GM21723 (cell line): ENCODE data around the gene CPNE2.

Experiments
- ATAC-seq: cut with Tn5 transposase; IDR thresholded peaks from one replicate; pipeline ENCODE4 v1.9.1; 2021; ENCODE audit warnings: mild to moderate bottlenecking, moderate library complexity; ENCODE audit not compliant: unreplicated experiment

The CPNE2 gene

DNA sequence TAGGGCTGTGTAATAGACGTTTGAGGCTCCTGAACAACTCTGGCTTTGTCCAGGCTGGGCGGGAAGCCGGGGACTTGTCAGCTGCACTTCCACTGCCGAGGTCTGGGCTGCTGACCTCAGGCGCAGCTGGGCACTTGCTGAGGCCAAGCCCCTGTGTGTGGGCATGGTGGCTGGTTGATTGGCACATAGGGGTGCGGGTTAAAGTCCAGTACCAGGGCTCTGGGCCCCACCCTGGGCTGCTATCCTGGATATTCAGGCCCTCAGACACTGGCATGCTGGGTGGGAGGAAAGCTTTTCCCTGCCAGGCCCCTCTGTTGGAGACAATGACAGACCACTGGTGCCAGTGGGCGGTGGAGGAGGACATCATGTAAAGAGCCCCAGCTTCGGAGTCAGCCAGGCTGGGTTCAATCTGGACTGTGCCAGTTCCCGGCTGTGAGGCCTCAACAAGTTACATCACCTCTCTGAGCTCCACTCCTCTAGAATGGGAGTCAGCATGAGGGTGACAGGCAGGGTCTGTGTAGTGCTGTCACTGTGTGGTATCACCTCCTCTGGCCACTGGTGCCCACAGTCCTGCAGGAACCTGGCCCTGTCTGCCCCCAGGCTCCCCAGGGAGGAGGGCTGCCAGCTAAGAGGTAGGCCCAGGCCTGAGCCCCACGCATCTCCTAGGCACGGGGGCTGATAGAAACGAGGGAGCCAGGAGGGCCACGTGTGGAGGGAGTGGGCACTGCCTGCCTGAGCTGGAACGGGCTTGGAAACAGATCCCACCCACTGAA lies 51.0 kb downstream of the CPNE2 start:
- no peak for ATAC-seq

DNA sequence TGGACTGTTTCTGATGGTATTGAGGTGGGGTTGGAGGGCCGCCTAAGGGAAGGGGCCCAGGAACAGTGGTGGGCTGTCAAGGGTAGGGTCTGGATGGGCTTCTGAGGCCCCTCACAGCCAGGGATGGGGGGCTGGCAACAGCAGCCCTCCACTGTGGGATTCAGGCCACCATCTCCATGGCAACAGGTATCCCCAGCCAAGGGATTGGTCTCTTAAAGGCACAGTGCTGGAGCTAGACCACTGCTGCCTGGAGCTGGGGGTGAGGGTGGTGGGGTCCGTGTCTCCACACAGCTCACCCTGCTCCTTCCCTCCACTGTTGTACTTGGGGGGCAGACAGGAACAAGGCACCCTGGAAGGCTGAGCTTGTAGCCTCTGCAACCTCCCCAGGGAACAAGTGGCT lies 51.6 kb downstream of the CPNE2 start:
- ATAC-seq, result no peak

DNA sequence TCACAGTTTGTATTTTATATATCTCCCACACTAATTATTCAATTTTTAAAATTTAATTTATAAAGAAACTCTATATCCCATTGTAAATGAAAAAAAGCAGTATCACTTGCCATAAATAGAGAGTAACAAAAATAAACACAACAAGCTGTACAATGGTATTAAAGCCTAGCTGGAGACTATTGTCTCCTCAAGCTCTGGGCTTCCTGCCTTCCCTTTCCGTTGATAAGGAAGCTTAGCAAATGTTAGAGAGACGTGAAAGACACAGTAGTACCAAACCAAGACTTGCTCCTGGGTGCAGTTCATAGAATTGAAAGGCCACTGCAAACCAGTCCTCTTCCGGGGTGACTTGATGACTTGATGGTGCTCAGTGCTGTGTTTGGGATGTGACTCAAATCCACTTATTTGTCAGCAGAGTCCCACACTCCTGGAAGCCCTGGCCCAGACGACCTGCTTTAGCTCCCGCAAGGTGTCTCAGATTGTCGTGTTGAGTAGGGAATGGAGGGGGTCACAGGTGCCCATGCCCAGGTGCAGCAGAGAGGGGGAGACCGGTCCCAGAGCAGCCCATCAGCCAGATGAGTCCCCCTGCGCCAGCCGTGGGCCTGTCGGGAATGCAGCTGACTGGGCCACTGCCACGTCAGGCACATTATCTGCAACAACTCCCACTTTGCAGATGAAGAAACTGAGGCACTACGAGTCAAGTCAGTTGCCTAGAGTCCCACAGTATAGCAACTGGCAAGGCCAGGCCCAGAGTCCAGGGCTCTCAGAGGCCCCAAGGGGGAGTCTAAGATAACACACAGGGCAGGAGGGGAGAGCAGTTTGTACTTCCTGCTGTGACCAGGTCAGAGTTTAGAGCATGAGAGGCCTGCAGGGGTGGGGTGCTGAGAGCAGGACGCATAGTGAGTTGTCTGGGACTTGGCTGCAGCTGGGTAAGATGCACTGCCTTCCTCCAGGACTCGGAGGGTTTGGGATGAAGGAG lies 53.0 kb downstream of the CPNE2 start:
- no peak for ATAC-seq

DNA sequence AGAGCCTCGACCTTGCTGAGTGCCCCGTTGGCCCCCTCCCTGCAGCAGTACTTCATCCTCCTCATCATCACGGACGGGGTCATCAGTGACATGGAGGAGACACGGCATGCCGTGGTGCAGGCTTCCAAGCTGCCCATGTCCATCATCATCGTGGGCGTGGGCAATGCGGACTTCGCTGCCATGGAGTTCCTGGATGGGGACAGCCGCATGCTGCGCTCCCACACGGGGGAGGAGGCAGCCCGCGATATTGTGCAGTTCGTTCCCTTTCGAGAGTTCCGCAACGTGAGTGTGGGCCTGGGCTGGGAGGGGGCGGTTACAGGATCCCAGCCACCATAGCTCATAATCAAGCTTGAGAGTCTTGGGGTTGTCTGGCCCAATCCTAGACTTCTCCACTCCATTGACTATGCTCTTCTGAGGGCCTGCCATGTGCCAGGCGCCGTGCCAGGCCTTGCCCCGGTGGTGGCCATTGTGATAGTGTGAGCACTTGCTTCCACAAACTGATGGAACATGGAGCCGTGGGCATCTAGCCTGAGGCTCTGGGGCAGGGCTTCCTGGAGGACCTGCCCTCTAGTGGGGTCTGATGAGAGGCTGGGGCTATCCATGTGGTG lies 53.8 kb downstream of the CPNE2 start:
- ATAC-seq, result no peak

DNA sequence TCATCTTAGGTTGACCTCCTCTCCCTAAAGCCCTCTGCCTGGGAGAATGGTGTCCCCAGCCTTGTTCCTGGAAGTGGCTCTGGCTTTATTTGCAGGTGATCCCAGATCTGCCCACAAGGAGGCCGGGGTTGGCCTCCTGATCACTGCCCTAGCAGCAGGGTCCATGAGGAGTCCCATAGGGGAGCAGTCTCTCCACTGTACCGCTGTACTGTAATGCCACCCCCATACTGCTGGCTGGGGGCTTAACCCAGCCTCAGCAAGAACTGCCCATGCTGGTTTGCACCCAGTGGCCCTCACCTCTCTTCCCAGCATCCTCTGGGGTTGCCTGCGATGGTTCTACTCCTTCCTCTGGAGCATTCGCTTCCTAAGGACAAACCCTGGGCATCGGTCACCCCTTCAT lies 54.4 kb downstream of the CPNE2 start:
- no peak for ATAC-seq

DNA sequence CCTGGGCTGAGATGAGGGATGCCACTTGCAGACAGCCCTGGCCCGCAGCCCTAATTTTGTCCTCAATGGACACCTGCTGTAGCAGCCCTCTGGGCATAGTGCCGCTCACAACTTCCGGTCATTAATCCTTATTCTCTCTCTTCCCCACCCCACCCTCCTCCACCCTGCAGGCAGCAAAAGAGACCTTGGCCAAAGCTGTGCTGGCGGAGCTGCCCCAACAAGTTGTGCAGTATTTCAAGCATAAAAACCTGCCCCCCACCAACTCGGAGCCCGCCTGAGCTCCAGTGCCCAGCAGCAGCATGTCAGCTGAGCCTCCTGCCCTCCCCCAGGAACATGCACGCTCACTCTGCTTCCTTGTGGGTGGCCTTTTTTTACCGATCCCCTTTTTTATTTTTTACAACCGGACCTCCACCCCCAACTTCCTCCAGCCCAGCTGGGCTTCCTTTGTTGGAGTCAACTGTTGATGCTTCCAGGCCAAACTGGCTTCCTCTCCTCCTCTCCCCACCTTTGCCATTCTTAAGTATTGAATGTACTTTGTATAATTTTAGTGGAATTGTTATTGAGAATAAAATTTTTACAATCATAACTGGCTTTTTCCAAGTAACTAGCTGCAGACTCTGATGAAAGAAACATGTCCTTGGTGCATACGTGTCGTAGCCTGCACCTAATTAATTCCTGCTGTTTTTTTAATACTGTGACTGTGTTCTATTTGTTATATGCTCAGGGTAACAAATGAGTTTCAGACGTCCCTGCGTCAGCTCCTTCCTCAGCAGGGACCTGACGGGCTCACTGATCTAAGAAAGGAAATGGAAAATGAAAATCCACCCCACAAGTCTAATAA lies 55.2 kb downstream of the CPNE2 start:
- ATAC-seq, result no peak

DNA sequence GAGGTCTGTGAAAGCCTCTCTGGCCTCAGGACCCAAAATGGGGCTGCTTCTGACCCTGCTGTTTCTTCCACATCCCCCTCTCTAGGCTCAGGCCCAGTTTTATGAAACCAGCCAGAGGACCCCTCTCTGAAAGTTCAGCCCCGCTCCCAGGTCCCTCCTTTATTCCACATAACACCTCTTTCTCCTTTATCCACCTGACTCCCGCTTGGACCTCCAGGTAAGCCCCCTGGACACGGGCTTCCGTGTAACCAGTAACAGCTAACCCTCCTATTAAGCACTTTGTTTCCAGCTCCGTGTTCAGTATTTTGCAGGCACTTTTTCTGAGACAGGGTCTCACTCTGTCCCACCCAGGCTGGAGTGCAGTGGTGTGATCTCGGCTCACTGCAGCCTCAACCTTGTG lies 56.1 kb downstream of the CPNE2 start:
- no peak for ATAC-seq

DNA sequence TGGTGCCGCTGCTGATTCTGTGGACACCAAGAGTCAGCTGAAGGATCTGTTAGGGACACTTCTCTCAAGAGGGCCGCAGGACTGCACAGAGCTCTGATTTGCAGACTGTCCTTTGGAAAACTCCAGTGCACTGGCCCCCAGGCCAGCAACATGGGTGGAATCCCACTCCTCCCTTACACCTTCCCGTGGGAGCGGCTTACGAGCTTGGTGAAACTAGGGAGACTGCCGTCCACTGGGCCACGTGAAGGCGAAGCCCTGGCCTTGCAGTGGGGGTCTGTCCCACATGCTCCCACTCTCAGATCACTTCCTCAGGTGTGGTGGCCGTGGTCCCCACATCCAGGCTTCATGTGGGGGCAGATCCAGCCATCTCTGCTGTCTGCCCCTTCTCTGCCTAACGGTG lies 57.0 kb downstream of the CPNE2 start:
- no peak for ATAC-seq

DNA sequence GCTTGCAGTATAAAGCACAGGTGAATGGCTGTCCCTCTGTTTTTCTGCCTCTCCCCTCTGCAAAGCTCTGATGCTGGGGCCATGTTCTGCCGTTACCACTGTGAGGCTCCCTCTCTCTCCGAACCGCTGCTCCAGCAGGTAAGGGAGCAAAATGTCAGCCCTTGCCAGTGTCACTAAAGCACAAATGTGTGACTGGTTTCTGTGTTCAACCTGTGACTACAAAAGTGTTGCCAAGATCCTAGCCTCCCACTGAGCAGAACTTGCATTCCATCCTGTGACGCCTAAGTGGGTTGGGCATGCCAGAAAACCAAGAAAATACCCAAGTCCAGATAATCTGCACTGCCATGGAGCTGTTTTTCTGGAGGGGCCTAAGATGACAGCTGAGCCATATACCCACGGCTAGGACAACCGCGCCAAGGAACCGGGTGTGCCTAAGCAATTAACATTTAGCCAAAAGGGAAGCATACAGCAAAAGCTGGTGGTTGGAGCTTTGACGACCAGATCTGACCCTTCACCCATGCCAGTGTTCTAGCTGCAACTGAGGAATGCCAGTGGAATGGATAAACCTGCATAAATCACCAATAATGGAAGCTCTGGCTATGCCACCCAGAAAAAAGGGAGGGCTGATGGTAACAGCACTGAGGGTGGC lies 58.4 kb downstream of the CPNE2 start:
- ATAC-seq, result no peak

DNA sequence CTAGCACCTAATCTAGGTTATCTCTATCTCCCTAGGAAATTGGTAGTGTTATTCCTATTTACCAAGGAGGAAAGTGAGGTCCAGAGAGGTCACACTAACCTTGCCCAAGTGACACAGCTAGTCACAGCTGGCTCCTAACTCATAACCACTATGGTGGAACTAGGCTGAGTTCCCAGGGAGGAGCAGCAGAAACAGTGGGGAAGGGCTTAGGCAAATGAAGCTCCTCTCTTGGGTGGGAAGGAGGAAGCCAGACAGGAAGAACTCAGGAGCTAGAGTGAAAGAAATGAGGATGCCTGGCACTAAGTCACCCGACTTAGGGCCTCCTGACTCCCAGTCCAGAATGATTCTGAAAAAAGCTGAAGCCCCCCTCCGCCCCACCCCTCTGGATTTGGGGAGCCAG lies 59.0 kb downstream of the CPNE2 start:
- ATAC-seq, result no peak

DNA sequence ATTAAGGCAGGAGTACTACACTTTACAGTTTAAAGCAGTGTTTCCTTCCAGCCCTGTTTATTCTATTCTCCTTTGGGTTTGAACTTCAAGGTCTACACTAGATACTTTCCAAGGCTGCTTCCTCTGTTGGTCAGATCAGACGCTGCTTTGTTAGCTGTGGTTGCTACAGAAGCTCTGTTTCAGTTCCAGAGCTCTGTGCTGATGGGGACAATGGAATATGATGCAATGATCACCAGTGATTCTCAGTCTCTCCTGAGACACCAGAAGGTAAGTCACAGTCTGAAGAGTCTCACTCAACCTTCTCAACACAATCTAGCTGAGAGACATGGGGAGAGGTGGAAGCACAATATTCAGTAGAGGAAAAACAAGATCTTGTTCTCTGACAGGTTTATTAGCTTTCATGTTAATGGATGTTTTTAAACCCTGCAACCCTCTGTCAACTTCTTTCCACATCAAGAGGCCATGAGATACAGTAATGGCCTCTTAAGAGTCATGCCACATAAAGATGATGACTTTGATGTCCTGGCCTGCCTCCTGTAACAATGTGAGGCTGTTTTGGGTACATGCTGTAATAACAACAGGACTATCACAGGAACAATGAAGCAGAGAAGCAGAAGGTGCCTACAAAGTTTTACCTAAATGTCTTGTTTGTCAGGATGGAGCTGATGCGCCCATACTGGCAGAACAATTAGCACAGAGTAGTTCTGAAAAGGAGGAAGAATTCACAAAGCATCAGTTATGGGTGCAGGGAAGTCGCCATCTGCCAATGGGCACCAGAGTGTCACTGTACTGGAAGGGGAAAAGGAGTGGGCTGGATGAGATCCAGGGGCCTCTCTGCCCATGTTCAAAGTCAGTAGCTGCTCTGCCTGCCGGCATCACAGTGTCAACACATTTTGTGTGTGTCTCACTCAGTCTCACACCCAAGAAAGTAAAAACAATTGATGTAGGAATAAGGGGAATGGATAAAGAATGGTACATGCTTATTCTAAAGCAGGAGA lies 60.0 kb downstream of the CPNE2 start:
- no peak for ATAC-seq

DNA sequence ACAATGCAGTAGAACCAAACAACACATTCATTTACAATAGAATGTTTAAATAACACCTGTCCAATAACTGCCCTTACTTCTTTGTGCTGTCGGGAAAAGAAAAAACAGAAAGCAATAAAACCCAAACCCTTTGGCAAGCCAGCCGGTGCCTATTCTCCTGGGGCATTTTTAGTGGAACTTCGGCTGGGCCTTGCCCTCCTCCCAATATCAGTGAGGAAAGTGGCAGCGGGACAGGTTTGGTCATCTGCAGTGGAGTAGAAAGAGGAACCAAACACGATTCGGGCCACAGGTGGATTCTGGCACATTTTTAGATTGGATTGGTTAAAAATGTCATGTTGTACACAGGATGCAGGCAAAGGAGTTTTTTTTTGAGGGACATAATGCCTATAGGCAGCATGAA lies 61.5 kb downstream of the CPNE2 start:
- no peak for ATAC-seq

DNA sequence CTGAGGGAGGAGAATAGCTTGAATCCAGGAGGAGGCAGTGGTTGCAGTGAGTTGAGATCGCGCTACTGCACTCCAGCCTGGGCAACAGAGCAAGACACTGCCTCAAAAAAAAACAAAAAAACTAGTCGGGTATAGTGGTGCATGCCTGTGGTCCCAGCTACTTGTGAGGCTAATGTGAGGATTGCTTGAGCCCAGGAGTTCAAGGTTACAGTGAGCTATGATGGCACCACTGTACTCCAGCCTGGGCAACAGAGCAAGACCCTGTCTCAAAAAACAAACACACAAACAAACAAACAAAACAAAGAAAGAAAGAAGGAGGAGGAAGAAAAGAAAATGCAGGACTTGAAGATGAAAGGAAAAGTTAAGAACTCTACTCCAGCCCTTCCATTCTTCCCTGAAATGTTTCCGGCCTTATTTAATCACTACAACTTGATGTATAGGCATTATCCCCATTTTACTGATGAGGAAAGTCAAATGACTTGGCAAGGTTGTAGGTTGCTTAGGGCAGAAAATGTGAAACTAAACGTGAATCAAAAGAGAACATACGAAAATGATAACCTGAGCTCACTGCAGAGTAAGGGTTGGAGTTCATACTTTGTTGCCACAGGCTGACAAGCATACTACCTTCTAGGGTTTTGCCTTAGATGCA lies 63.4 kb downstream of the CPNE2 start:
- ATAC-seq, result no peak

DNA sequence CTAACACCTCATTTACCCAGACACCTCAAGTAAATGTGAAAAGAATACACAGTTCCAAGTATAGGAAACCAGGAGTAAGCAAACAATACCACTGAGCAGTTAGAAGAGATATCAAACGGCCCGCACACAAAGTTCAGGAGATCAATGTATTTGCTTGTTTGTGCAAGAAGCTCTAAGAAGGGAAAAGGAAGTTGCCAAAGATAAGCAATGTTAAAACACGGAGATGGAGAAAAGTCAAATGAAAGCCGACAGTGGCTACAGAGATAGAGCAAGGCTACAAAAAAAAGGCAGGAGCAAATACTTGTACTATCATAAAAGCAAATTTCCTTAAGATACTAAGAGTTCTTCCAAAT lies 63.9 kb downstream of the CPNE2 start:
- no peak for ATAC-seq

DNA sequence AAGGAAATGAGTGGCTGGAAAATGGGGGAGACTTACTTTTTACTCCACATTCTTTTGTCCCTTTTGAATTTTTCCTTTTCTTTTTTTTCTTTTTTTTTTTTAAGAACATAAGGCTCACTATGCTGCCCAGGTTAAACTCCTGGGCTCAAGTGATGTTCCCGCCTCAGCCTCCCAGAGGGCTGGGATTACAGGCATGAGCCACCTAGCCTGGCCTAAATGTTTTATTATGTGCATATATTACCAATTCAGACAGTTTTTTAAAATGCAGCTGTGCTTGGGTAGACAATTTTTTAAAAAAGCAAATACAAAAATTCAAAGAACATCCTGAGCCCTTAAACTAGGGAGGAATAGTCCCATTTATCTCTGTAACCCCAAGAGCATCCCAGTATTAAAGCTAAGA lies 65.2 kb downstream of the CPNE2 start:
- no peak for ATAC-seq

DNA sequence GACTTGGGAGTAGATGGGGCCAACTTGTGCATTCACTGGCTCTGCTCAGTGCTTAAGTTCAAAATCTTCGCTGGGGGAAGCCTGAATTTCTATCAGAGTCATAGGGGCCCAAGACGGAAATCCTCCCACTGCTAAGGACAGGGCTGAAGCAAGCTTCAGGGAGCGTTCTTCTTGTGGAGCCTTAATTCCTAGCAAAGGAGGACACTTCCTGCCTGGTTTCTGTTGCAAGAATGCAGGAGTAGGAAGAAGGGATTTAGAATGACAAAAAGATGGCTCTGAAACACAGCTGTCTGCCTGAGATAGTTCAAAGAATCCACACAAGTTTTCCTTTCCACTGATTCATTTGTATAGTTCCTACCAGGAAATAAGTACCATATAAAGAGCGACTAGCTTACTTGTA lies 67.1 kb downstream of the CPNE2 start:
- ATAC-seq, result no peak

DNA sequence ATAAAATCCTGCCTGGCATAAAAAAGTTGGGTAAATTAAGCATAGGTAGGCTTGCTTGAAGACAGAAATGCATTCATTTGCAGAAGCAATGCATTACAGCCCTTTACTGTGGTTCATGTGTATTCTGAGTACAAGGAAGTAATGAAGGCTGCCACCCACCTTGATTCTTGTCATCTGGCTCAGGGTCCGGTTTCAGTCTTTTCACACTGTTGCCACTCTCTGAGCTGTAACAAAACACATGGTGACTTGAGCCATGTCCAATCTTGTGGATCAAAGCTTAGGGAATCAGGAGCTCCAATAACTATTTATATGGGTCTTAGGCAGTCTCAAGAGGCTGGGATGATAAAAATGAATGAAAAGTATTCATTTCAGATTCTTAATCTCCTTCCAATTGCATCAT lies 71.5 kb downstream of the CPNE2 start:
- no peak for ATAC-seq

DNA sequence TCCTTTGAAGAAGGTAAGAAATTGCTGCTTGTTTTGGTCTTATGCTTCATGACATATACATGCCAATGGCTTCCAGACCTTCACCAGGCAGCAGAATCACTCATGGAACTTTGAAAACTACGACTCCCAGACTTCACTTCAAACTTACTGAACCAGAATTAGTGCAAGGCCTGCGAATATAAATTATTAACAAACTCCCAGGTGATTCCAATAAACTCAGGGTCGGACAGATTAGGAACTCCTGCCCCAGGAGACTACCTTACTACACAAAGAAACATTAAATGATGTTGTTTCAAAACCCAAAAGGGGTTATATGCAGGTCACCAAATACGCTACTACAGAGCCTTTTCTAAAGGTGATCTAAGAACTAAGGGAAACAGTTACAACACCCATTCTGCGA lies 73.1 kb downstream of the CPNE2 start:
- no peak for ATAC-seq

DNA sequence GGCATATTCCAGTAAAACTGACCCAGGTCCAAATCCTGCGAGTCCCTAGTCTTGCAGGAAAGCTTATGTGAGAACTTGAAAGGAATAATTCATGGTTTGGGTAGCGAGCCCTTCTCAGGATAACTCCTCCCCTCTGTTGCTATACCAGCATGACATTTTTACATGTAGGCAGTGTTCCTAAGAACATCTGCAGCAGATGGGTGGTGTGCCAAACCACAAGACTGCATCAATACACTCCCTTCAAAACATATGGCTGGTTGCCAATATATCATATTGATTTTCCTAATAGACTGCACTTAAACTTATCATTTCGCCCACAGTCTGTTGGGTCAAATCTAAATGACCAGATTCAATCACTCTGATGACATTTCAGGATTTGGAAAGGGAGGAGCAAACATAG lies 73.6 kb downstream of the CPNE2 start:
- no peak for ATAC-seq
